Measurements from ENCODE around the gene ARID4B.

The ARID4B gene

DNA sequence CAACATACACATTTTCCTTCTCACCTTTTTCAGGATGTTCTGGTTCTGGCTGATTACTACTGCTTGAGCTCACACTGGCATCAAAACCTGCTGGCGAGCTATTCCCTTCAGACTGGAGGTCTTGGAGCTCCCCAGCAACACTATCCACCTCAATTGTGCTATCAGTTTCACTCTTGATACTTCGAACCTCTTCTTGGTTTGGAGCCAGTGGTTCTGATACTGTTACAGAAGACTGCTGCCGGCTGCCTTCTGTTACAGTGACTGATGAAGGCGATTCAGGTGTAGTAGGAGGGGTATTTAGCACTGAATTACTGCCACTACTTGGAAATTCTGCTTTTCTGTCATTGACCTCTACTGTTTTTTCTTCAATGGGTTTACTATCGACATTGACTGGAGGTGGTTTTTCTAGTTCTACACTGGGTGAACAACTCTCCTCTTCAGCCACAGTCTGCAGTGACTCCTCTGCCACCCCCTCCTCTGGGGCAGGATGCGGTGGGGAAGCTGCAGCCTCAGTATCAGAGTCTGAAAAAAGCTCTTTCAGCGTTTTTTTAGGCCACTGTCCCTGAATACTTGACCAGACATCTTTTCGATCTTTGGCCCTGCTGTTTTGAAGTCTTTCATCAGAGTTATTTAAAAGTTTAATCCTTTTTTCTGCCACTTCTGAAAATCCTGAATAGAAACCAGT, 146.3 kb downstream of the ARID4B start:
- H3K27me3 ChIP-seq (ENCODE audit: low read length), result no peaks in the 10 kb centered on the region
- no peak overlapping the region for H3K9ac ChIP-seq (ENCODE audit: low read length)
- H4K20me1 ChIP-seq (ENCODE audit: low read depth, low read length), result no peaks in the 10 kb centered on the region
- H3K36me3 ChIP-seq (ENCODE audit: low read length), result peaks cover 31% of the 10 kb centered on the region; the same call in 1 of the 2 replicates
- no peak overlapping the region for H3K27ac ChIP-seq (ENCODE audit: low read depth, low read length)
- TF ChIP-seq EZH2phosphoT487 (conservative IDR thresholded peaks at IDR 0.05; ENCODE audit: low read length), result no peak
- TF ChIP-seq, protein P1, sequence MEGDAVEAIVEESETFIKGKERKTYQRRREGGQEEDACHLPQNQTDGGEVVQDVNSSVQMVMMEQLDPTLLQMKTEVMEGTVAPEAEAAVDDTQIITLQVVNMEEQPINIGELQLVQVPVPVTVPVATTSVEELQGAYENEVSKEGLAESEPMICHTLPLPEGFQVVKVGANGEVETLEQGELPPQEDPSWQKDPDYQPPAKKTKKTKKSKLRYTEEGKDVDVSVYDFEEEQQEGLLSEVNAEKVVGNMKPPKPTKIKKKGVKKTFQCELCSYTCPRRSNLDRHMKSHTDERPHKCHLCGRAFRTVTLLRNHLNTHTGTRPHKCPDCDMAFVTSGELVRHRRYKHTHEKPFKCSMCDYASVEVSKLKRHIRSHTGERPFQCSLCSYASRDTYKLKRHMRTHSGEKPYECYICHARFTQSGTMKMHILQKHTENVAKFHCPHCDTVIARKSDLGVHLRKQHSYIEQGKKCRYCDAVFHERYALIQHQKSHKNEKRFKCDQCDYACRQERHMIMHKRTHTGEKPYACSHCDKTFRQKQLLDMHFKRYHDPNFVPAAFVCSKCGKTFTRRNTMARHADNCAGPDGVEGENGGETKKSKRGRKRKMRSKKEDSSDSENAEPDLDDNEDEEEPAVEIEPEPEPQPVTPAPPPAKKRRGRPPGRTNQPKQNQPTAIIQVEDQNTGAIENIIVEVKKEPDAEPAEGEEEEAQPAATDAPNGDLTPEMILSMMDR (IDR thresholded peaks at IDR 0.05; ENCODE audit: insufficient read depth, low read length, poor library complexity, severe bottlenecking), result no peak
- no peak overlapping the region for H3K4me2 ChIP-seq (ENCODE audit: low read depth, low read length, poor library complexity, severe bottlenecking)
- H3K9me2 ChIP-seq (replicated peaks; ENCODE audit: insufficient read depth, low read length), result no peaks in the 10 kb centered on the region
- H3F3A ChIP-seq (ENCODE audit: insufficient read depth), result peaks cover 10% of the 10 kb centered on the region; the same call in 1 of the 2 replicates
- H2AFZ ChIP-seq (ENCODE audit: low read depth, low read length, severe bottlenecking), result no peak overlapping the region
- H3K4me3 ChIP-seq (ENCODE audit: insufficient read depth, low read length, poor library complexity, severe bottlenecking), result no peak overlapping the region
- H3K79me2 ChIP-seq (ENCODE audit: insufficient read depth, low read length), result no peaks in the 10 kb centered on the region
- H3K9me3 ChIP-seq (ENCODE audit: insufficient read depth, low read length), result no peaks in the 10 kb centered on the region

DNA sequence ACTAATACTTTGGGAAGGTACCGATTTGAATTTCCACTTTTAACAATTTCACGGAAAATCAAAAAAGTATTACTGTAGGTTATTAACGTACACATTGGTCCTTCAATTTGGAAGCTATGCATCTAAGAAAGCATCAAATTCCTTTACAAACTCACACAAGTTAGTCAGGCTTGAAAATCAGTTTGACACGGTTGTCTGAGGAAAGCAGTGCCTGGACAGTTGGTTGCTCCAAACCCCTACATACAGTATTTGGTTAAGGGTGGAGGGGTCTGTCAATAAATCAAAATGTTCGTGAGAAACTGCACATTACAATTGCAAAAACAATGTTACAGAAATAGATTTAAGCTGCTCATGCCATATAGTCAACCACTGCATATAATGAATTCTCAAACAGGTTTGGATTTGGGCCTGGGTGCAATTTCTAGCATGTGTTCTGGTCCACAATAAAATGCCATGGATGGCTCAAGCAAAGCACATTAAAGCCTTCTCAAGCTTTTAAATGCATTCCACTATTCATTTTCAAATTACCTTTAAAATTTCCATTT, 147.0 kb downstream of the ARID4B start:
- Histone ChIP-seq H3K4me3 (ENCODE audit: insufficient read depth, low read length, poor library complexity, severe bottlenecking) (no peak overlapping the region), H2AFZ (ENCODE audit: low read depth, low read length, severe bottlenecking) (no peak overlapping the region), H3K79me2 (ENCODE audit: insufficient read depth, low read length) (no peaks in the 10 kb centered on the region), H4K20me1 (ENCODE audit: low read depth, low read length) (no peaks in the 10 kb centered on the region), H3F3A (ENCODE audit: insufficient read depth) (peaks cover 12% of the 10 kb centered on the region; the same call in 1 of the 2 replicates), H3K9me3 (ENCODE audit: insufficient read depth, low read length) (no peaks in the 10 kb centered on the region), H3K27me3 (ENCODE audit: low read length) (no peaks in the 10 kb centered on the region), H3K36me3 (ENCODE audit: low read length) (peaks cover 33% of the 10 kb centered on the region), H3K9ac (ENCODE audit: low read length) (no peak overlapping the region), H3K4me2 (ENCODE audit: low read depth, low read length, poor library complexity, severe bottlenecking) (no peak overlapping the region), H3K27ac (ENCODE audit: low read depth, low read length) (no peak overlapping the region), H3K9me2 (replicated peaks; ENCODE audit: insufficient read depth, low read length) (no peaks in the 10 kb centered on the region)
- TF ChIP-seq EZH2phosphoT487 (conservative IDR thresholded peaks at IDR 0.05; ENCODE audit: low read length), result no peak
- TF ChIP-seq, protein P1 (IDR thresholded peaks at IDR 0.05; ENCODE audit: insufficient read depth, low read length, poor library complexity, severe bottlenecking), result no peak

DNA sequence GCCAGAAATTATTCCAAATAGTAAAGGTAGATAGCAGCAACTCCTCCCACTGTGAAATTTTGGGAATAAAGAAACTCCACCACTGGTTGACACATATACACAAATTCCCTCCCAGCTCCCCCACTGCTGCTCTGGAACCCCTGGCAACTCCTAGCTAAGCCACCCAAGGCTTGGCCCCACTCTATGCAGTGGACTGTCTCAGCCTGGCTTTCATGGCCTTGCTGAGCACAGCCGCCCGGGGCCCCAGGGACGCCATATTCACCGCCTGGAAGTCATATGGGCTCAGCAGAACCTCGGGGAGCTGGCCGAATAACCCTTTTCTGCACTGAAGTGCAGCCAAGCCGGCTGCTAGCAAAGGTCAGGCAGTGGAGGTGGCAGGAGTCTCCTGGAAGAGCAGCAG, 151.5 kb downstream of the ARID4B start:
- Histone ChIP-seq H3K9ac (ENCODE audit: low read length) (no peak overlapping the region), H3K9me2 (replicated peaks; ENCODE audit: insufficient read depth, low read length) (no peaks in the 10 kb centered on the region), H3K36me3 (ENCODE audit: low read length) (peaks cover 46% of the 10 kb centered on the region), H3K27me3 (ENCODE audit: low read length) (no peaks in the 10 kb centered on the region), H3K4me3 (ENCODE audit: insufficient read depth, low read length, poor library complexity, severe bottlenecking) (no peak overlapping the region), H2AFZ (ENCODE audit: low read depth, low read length, severe bottlenecking) (no peak overlapping the region), H3K9me3 (ENCODE audit: insufficient read depth, low read length) (no peaks in the 10 kb centered on the region), H4K20me1 (ENCODE audit: low read depth, low read length) (no peaks in the 10 kb centered on the region), H3K27ac (ENCODE audit: low read depth, low read length) (no peak overlapping the region), H3F3A (ENCODE audit: insufficient read depth) (peaks cover 16% of the 10 kb centered on the region; the same call in 1 of the 2 replicates), H3K4me2 (ENCODE audit: low read depth, low read length, poor library complexity, severe bottlenecking) (no peak overlapping the region), H3K79me2 (ENCODE audit: insufficient read depth, low read length) (no peaks in the 10 kb centered on the region)
- TF ChIP-seq, protein P1 (IDR thresholded peaks at IDR 0.05; ENCODE audit: insufficient read depth, low read length, poor library complexity, severe bottlenecking), result no peak
- TF ChIP-seq EZH2phosphoT487 (conservative IDR thresholded peaks at IDR 0.05; ENCODE audit: low read length), result no peak
